Neuronal stem cell (in vitro differentiated cells): ENCODE measurements around the gene SMPDL3B.

Source experiments
- DNase-seq: peaks from one replicate; pipeline ENCODE4 v3.0.0-alpha.2; 2013; ENCODE audit warnings: low spot score
- H2AFZ ChIP-seq: one replicate; pipeline ENCODE4 v1.6.1; 2013; ENCODE audit warnings: mild to moderate bottlenecking, low read length, inconsistent platforms
- H2AK5ac ChIP-seq: 2 replicates; pipeline ENCODE4 v1.6.1; 2013; ENCODE audit warnings: low read depth, mild to moderate bottlenecking, inconsistent platforms, low read length, moderate library complexity, mixed read lengths
- H2BK120ac ChIP-seq: 2 replicates; pipeline ENCODE4 v1.6.1; 2013; ENCODE audit warnings: low read depth, mild to moderate bottlenecking, inconsistent platforms, low read length, moderate library complexity, mixed read lengths
- H2BK12ac ChIP-seq: one replicate; pipeline ENCODE4 v1.6.1; 2013; ENCODE audit warnings: low read length, inconsistent platforms
- H2BK15ac ChIP-seq: 2 replicates; pipeline ENCODE4 v1.6.1; 2013; ENCODE audit warnings: mild to moderate bottlenecking, low read length, inconsistent platforms, mixed read lengths
- H2BK5ac ChIP-seq: one replicate; pipeline ENCODE4 v1.6.1; 2013; ENCODE audit warnings: inconsistent platforms, mild to moderate bottlenecking, low read length, moderate library complexity
- H3K14ac ChIP-seq: one replicate; pipeline ENCODE4 v1.6.1; 2013; ENCODE audit warnings: low read length, inconsistent platforms
- H3K18ac ChIP-seq: 2 replicates; pipeline ENCODE4 v1.6.1; 2013; ENCODE audit warnings: low read length, inconsistent platforms
- H3K23ac ChIP-seq: 2 replicates; pipeline ENCODE4 v1.6.1; 2013; ENCODE audit warnings: low read depth, mild to moderate bottlenecking, mixed read lengths, low read length, inconsistent platforms; ENCODE audit not compliant: poor library complexity
- H3K27ac ChIP-seq: replicated peaks from 3 replicates; pipeline ENCODE4 v1.5.1; 2013; ENCODE audit warnings: low read length, inconsistent platforms
- H3K27me3 ChIP-seq, 3 experiments: 2 replicates each; pipeline ENCODE4 v1.6.1; 2013; ENCODE audit warnings: low read length in 3 of 3, mild to moderate bottlenecking in 2 of 3, inconsistent platforms in 1 of 3, low read depth in 1 of 3, mixed read lengths in 1 of 3, moderate library complexity in 1 of 3; ENCODE audit not compliant: control insufficient read depth in 3 of 3, insufficient read depth in 3 of 3
- H3K36me3 ChIP-seq, 2 donors: replicated peaks in 1 of 2; 2 replicates each; pipeline ENCODE4 v1.6.1; 2013; ENCODE audit warnings: low read length in 2 of 2; ENCODE audit not compliant: control insufficient read depth in 2 of 2, insufficient read depth in 2 of 2
- H3K4ac ChIP-seq: 2 replicates; pipeline ENCODE4 v1.6.1; 2013; ENCODE audit warnings: inconsistent platforms, mild to moderate bottlenecking, low read length, moderate library complexity
- H3K4me1 ChIP-seq, 2 donors: 1 replicate in 1 of 2; 2 replicates in 1 of 2; pipeline ENCODE4 v1.6.1; 2013; ENCODE audit warnings: low read length in 2 of 2, low read depth in 1 of 2; ENCODE audit not compliant: control insufficient read depth in 2 of 2, insufficient read depth in 1 of 2
- H3K4me2 ChIP-seq: one replicate; pipeline ENCODE4 v1.6.1; 2013; ENCODE audit warnings: mild to moderate bottlenecking, low read length, inconsistent platforms; ENCODE audit not compliant: insufficient read depth, poor library complexity, severe bottlenecking
- H3K4me3 ChIP-seq, 2 donors: 2 replicates each; pipeline ENCODE4 v1.5.1; 2013; ENCODE audit warnings: low read length in 2 of 2, mild to moderate bottlenecking in 2 of 2, inconsistent platforms in 1 of 2, moderate library complexity in 1 of 2
- H3K79me1 ChIP-seq: one replicate; pipeline ENCODE4 v1.6.1; 2013; ENCODE audit warnings: low read depth, mild to moderate bottlenecking, inconsistent platforms, low read length, moderate library complexity
- H3K9ac ChIP-seq: one replicate; pipeline ENCODE4 v1.6.1; 2013; ENCODE audit warnings: mild to moderate bottlenecking, low read depth, low read length, inconsistent platforms; ENCODE audit not compliant: poor library complexity
- H3K9me3 ChIP-seq, 2 donors: replicated peaks in 1 of 2; 2 replicates each; pipeline versions ENCODE3 to v1.6.1; 2013; ENCODE audit warnings: low read length in 2 of 2, mild to moderate bottlenecking in 2 of 2, inconsistent platforms in 1 of 2, low read depth in 1 of 2, mixed read lengths in 1 of 2, moderate library complexity in 1 of 2; ENCODE audit not compliant: control insufficient read depth in 2 of 2, insufficient read depth in 1 of 2
- H4K8ac ChIP-seq: one replicate; pipeline ENCODE4 v1.6.1; 2013; ENCODE audit warnings: low read depth, mild to moderate bottlenecking, inconsistent platforms, low read length, moderate library complexity
- H4K91ac ChIP-seq: one replicate; pipeline ENCODE4 v1.6.1; 2013; ENCODE audit warnings: low read length, low read depth, mild to moderate bottlenecking, inconsistent platforms; ENCODE audit not compliant: poor library complexity
- WGBS, 2 donors: extraction: QIAGEN DNeasy Blood & Tissue Kit; methylation state at CpG; one replicate each; pipeline ENCODE4 v1.1.7; 2013; ENCODE audit warnings: missing lambda C conversion rate in 2 of 2, mixed read lengths in 1 of 2; ENCODE audit not compliant: insufficient read length in 2 of 2, insufficient replicate concordance in 1 of 2; ENCODE audit errors: extremely low coverage in 2 of 2; 5-methylcytosine and 5-hydroxymethylcytosine counted together

SMPDL3B gene

DNA sequence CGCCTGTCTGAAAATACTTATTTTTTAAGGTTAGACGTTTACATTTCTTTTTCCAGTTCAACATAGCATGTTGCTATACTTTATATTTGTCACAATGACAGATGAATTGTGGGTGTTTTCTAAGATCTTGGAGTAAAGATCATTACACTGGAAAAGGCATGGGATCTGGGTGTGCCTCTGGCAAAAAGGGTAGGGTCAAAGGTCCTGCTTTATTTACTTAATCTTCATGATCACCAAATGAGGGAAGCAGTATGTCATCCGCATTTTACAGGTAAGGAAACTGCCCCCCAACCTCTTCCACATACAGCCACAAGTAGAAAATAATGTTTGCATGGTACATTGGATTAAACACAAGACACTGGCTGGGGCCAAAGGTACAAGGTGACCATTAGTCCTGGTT, 12.5 kb upstream of the SMPDL3B start:
- H3K9ac ChIP-seq = no peak overlapping the region
- H3K79me1 ChIP-seq = no peaks in the 10 kb centered on the region
- no peak overlapping the region for H3K4me2 ChIP-seq
- H3K27ac ChIP-seq = no peak overlapping the region
- no peaks in the 10 kb centered on the region for H3K36me3 ChIP-seq
- H2AFZ ChIP-seq = no peak overlapping the region
- no peak overlapping the region for H3K14ac ChIP-seq
- no peak overlapping the region for H2BK15ac ChIP-seq
- no peak overlapping the region for H4K91ac ChIP-seq
- no peak overlapping the region for H3K23ac ChIP-seq
- H3K9me3 ChIP-seq = no peaks in the 10 kb centered on the region
- H3K27me3 ChIP-seq = peaks cover 0 to 7% (median under 1%) of the 10 kb centered on the region in 3 experiments
- no peak overlapping the region for H4K8ac ChIP-seq
- H2BK12ac ChIP-seq = no peak overlapping the region
- no peak overlapping the region for H3K4me3 ChIP-seq
- no peak overlapping the region for H2AK5ac ChIP-seq
- no peaks in the 10 kb centered on the region for H3K4me1 ChIP-seq
- no peak for DNase-seq
- WGBS, 2 donors = no CpG with 5 or more reads among the region's 3 CpGs
- no peak overlapping the region for H2BK5ac ChIP-seq
- no peak overlapping the region for H2BK120ac ChIP-seq
- H3K4ac ChIP-seq = no peak overlapping the region
- no peak overlapping the region for H3K18ac ChIP-seq

DNA sequence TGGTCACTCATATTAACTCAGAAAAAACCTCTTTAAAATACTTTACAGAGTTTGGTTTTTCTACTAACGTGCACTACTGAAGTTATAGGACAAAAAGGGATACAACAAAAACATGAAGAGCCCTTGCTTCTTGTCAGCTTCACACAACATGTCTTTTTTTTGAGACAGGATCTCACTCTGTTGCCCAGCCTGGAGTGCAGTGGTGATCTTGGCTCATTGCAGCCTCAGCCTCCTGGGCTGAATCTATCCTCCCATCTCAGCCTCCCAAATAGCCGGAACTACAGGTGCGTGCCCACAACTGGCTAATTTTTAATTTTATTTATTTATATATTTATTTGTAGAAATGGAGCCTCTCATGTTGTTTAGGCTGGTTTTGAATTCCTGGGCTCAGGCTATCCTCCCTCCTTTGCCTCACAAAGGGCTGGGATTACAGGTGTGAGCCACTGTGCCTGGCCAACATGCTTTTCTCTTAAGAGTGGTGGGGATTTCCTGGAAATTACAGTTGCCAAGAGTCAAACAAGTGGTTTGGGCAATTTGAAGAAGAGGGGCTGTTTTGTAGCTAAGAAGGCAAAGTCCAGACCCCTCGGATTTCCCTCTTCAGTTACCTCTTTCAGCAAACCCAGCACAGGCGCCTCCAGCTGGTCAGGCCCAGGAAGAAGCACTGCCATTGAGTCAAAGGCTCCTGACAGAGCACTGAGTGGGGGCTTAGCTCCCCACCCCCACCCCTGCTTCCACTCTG, 6.4 kb upstream of the SMPDL3B start:
- H2BK120ac ChIP-seq = no peak overlapping the region
- no peak overlapping the region for H3K4me3 ChIP-seq
- H4K91ac ChIP-seq = no peak overlapping the region
- no peak overlapping the region for H3K9ac ChIP-seq
- no peak overlapping the region for H3K23ac ChIP-seq
- H3K14ac ChIP-seq = no peak overlapping the region
- H3K27ac ChIP-seq = no peak overlapping the region
- no peaks in the 10 kb centered on the region for H3K4me1 ChIP-seq
- H3K9me3 ChIP-seq = no peaks in the 10 kb centered on the region
- no peak overlapping the region for H3K4me2 ChIP-seq
- no CpG with 5 or more reads among the region's 5 CpGs for WGBS, 2 donors
- H3K79me1 ChIP-seq = no peaks in the 10 kb centered on the region
- H2AFZ ChIP-seq = no peak overlapping the region
- no peaks in the 10 kb centered on the region for H3K36me3 ChIP-seq
- no peak overlapping the region for H2BK5ac ChIP-seq
- H4K8ac ChIP-seq = no peak overlapping the region
- H2BK15ac ChIP-seq = no peak overlapping the region
- H2AK5ac ChIP-seq = no peak overlapping the region
- no peak overlapping the region for H3K18ac ChIP-seq
- DNase-seq = no peak
- no peak overlapping the region for H2BK12ac ChIP-seq
- no peak overlapping the region for H3K4ac ChIP-seq
- H3K27me3 ChIP-seq = peaks cover 0 to 9% (median 0%) of the 10 kb centered on the region in 3 experiments

DNA sequence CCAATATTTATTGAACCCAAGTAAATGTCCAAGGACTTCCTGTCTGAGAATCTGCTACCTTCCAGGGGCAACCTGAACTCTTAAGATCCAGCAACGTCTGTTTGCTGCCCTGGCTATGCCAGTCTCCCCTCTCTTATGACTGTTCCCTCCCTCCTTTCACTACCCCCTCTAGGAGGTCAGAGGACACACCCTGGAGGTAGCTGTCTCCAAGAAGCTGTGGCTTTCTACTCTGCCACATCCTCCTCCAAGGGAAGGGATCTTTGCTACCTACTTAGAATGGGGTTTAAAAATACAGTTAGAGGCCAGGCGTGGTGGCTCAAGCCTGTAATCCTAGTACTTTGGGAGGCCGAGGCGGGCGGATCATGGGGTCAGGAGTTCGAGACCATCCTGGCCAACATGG, 3.6 kb upstream of the SMPDL3B start:
- Histone ChIP-seq H3K36me3 (no peaks in the 10 kb centered on the region), H2BK5ac (no peak overlapping the region), H3K9me3 (no peaks in the 10 kb centered on the region), H3K27ac (no peak overlapping the region), H3K9ac (no peak overlapping the region), H2BK120ac (no peak overlapping the region), H4K8ac (no peak overlapping the region), H3K27me3 (peaks cover 0 to 21% (median 4%) of the 10 kb centered on the region in 3 experiments), H4K91ac (no peak overlapping the region), H2AK5ac (no peak overlapping the region), H3K4me2 (no peak overlapping the region), H3K79me1 (no peaks in the 10 kb centered on the region), H3K14ac (no peak overlapping the region), H3K4ac (no peak overlapping the region), H3K23ac (no peak overlapping the region), H2BK15ac (no peak overlapping the region), H2AFZ (no peak overlapping the region), H3K4me1 (peaks cover 0 to 5% of the 10 kb centered on the region in 2 donors), H2BK12ac (no peak overlapping the region), H3K18ac (no peak overlapping the region), H3K4me3 (no peak overlapping the region)
- WGBS, 2 donors = no CpG with 5 or more reads among the region's 6 CpGs
- DNase-seq = no peak

DNA sequence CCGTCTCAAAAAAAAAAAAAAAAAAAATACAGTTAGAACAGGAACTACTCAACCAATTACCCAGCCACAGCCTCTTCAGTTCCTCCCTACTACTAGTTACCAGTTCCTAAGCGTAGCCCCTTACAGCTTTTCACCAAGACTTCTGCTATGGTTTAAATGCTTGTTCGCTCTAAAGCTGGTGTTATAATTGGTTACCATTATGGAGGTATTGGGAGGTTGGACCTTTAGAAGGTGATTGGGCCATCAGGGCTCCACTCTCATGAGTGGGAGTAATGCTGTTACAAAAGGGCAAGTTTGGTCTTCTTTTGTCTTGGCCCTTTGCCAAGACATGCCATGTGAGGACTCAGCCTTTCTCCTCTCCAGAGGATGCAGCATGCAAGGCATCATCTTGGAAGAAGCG, 3.0 kb upstream of the SMPDL3B start:
- Histone ChIP-seq H2BK15ac (no peak overlapping the region), H3K18ac (no peak overlapping the region), H3K36me3 (no peaks in the 10 kb centered on the region), H2BK120ac (no peak overlapping the region), H3K23ac (no peak overlapping the region), H4K91ac (no peak overlapping the region), H2AFZ (no peak overlapping the region), H3K14ac (no peak overlapping the region), H3K4ac (no peak overlapping the region), H3K4me2 (no peak overlapping the region), H3K9ac (no peak overlapping the region), H3K27me3 (peaks cover 0 to 24% (median 4%) of the 10 kb centered on the region in 3 experiments), H2BK12ac (no peak overlapping the region), H3K4me1 (peaks cover 0 to 5% of the 10 kb centered on the region in 2 donors), H2AK5ac (no peak overlapping the region), H4K8ac (no peak overlapping the region), H3K4me3 (no peak overlapping the region), H3K79me1 (no peaks in the 10 kb centered on the region), H3K27ac (no peak overlapping the region), H3K9me3 (no peaks in the 10 kb centered on the region), H2BK5ac (no peak overlapping the region)
- WGBS, 2 donors = no CpG with 5 or more reads among the region's 4 CpGs
- DNase-seq = no peak
